K562 (cell line): ENCODE measurements around the gene CELSR1. TPM values are rescaled to one million over a fixed set of nuclear protein-coding genes. Genes with fewer than 3 reads are reported as not detected.

Experiments
- ATAC-seq: fragments of 200-7000 bp; cut with Tn5 transposase; 3 replicates; pipeline ENCODE4 v1.9.1; 2020; ENCODE audit warnings: moderate library complexity
- BruUV-seq: library from RNA; stranded (reverse); fragments of 400-500 nt; replicated peaks from 2 replicates; lab custom pipeline; 2021; lab: Mats Ljungman, UMichigan
- CTCF ChIA-PET: fragments of 300-600 bp; formaldehyde crosslinking; extraction: SDS; loops from one replicate; lab custom pipeline; 2021; ENCODE audit warnings: low intra/inter-chr PET ratio; lab: Yijun Ruan, JAX
- POLR2A ChIA-PET: fragments of 300-600, 350-650 bp; sonication (Branson Sonifier 250); formaldehyde crosslinking; extraction: SDS; loops from one replicate; lab custom pipeline; 2021; ENCODE audit warnings: antibody characterized with exemption, inconsistent platforms; lab: Yijun Ruan, JAX
- DNase-seq, 4 experiments: peaks; one replicate each; pipeline versions ENCODE4 v3.0.0 to v3.0.0-alpha.2; 2011 to 2018; ENCODE audit warnings: low spot score in 3 of 4, mixed read lengths in 3 of 4; ENCODE audit errors: extremely low read depth in 1 of 4
- FAIRE-seq: peaks from 2 replicates; lab custom pipeline; 2011; peaks lifted over from hg19 to GRCh38; lab: Jason Lieb, UNC
- H2AFZ ChIP-seq: 2 replicates; pipeline ENCODE4 v1.6.0; 2011; ENCODE audit warnings: low read depth, low read length, control low read depth, inconsistent platforms
- H3K27ac ChIP-seq: fragments of 200-600 bp; 3 replicates; pipeline ENCODE4 v1.8.0; 2011; ENCODE audit warnings: low read depth, mild to moderate bottlenecking, control low read depth, inconsistent platforms, low read length, moderate library complexity, mixed read lengths; ENCODE audit errors: extremely low read depth
- H3K27me3 ChIP-seq, 2 experiments: fragments of 300-600 bp in 1 of 2; 2 replicates in 1 of 2; 3 replicates in 1 of 2; pipeline versions ENCODE4 v1.6.0 to v1.8.0; 2011; ENCODE audit warnings: inconsistent platforms in 2 of 2, low read length in 2 of 2, mild to moderate bottlenecking in 1 of 2, mixed read lengths in 1 of 2, moderate library complexity in 1 of 2; ENCODE audit not compliant: control insufficient read depth in 2 of 2, insufficient read depth in 2 of 2
- H3K36me3 ChIP-seq: fragments of 300-600 bp; 3 replicates; pipeline ENCODE4 v1.8.0; 2011; ENCODE audit warnings: mild to moderate bottlenecking, low read length, inconsistent platforms; ENCODE audit not compliant: control insufficient read depth, insufficient read depth
- H3K4me1 ChIP-seq, 2 experiments: fragments of 200-600 bp in 1 of 2; replicated peaks in 1 of 2; 2 replicates in 1 of 2; 3 replicates in 1 of 2; pipeline versions ENCODE4 v1.5.1 to v1.8.0; 2011; ENCODE audit warnings: inconsistent platforms in 2 of 2, low read length in 2 of 2, mild to moderate bottlenecking in 1 of 2, mixed read lengths in 1 of 2, moderate library complexity in 1 of 2; ENCODE audit not compliant: control insufficient read depth in 2 of 2, insufficient read depth in 2 of 2
- H3K4me2 ChIP-seq: 2 replicates; pipeline ENCODE4 v1.6.1; 2011; ENCODE audit warnings: low read length, control low read depth, inconsistent platforms, mixed read lengths; ENCODE audit not compliant: insufficient read depth
- H3K4me3 ChIP-seq: fragments of 200-600 bp; sonication (generic), shearing (Covaris generic); 2 replicates; pipeline ENCODE4 v1.5.1; 2016; ENCODE audit warnings: control low read depth, inconsistent platforms
- H3K79me2 ChIP-seq: fragments of 200-600 bp; 3 replicates; pipeline ENCODE4 v1.8.0; 2011; ENCODE audit warnings: low read length, inconsistent platforms; ENCODE audit not compliant: control insufficient read depth, insufficient read depth
- H3K9ac ChIP-seq, 2 experiments: 2 replicates each; pipeline versions ENCODE4 v1.6.0 to v1.6.1; 2011; ENCODE audit warnings: low read depth in 2 of 2, low read length in 2 of 2, control low read depth in 1 of 2, inconsistent platforms in 1 of 2, mild to moderate bottlenecking in 1 of 2, mixed read lengths in 1 of 2; ENCODE audit not compliant: insufficient read depth in 1 of 2
- H3K9me1 ChIP-seq: one replicate; pipeline ENCODE4 v1.6.0; 2011; ENCODE audit warnings: inconsistent platforms, mild to moderate bottlenecking, low read length, moderate library complexity; ENCODE audit not compliant: control insufficient read depth, insufficient read depth
- H3K9me3 ChIP-seq: replicated peaks from 2 replicates; pipeline ENCODE4 v1.5.1; 2011; ENCODE audit warnings: low read depth, low read length, inconsistent platforms; ENCODE audit not compliant: control insufficient read depth, insufficient read depth
- H4K20me1 ChIP-seq: replicated peaks from 2 replicates; pipeline ENCODE4 v1.6.1; 2011; ENCODE audit warnings: low read length, inconsistent platforms, mixed read lengths; ENCODE audit not compliant: control insufficient read depth, insufficient read depth
- BRF1 ChIP-seq: IDR thresholded peaks from 3 replicates; pipeline ENCODE4 v1.6.1; 2011; ENCODE audit warnings: borderline replicate concordance, mild to moderate bottlenecking; ENCODE audit not compliant: insufficient read length; ENCODE audit errors: extremely low read depth
- EGR1 ChIP-seq: fragments of 450-650 bp; conservative IDR thresholded peaks from 2 replicates; pipeline ENCODE4 v1.6.1; 2017; ENCODE audit warnings: mild to moderate bottlenecking
- ELF2 ChIP-seq: fragments of 250-450 bp; sonication (Bioruptor Pico); IDR thresholded peaks from 2 replicates; pipeline ENCODE4 v1.5.0; 2021; ENCODE audit warnings: mild to moderate bottlenecking
- MGA ChIP-seq: fragments of 450-650 bp; IDR thresholded peaks from 2 replicates; pipeline ENCODE4 v1.6.1; 2016; ENCODE audit warnings: mild to moderate bottlenecking, moderate library complexity
- TAF7 ChIP-seq: fragments of 450-650 bp; IDR thresholded peaks from 2 replicates; pipeline ENCODE4 v1.6.1; 2016; ENCODE audit warnings: missing genetic modification characterization, missing compliant biosample characterization
- U2AF2 ChIP-seq: fragments of 200-400 bp; formaldehyde crosslinking; optimal IDR thresholded peaks from 2 replicates; pipeline ENCODE3; 2017; ENCODE audit warnings: low read depth, mild to moderate bottlenecking, low read length
- ZBTB9 ChIP-seq: fragments of 450-650 bp; formaldehyde crosslinking; IDR thresholded peaks from 2 replicates; pipeline ENCODE4 v1.4.0; 2020; ENCODE audit warnings: mild to moderate bottlenecking, moderate library complexity
- ZNF764 ChIP-seq: fragments of 250-450 bp; sonication (Bioruptor Pico); IDR thresholded peaks from 2 replicates; pipeline ENCODE4 v1.4.0; 2020; ENCODE audit warnings: low read depth, mild to moderate bottlenecking, moderate library complexity
- WGBS: fragments of 100-300 bp; shearing (Covaris generic); methylation state at CpG from one replicate; pipeline ENCODE4 v1.1.6; 2016; ENCODE audit warnings: low coverage, mixed read lengths; ENCODE audit not compliant: insufficient coverage; ENCODE audit errors: missing lambda C conversion rate; 5-methylcytosine and 5-hydroxymethylcytosine counted together
- in situ Hi-C: fragments of 300-500 bp; cut with MboI; formaldehyde crosslinking; loops from 4 replicates; pipeline ENCODE4 v1.15.0; 2018; ENCODE audit warnings: inconsistent platforms, mixed read lengths
- intact Hi-C: fragments of 100-400 bp; cut with micrococcal nuclease; formaldehyde crosslinking; loops from 2 replicates; pipeline ENCODE4 v1.14.2; 2022
- polyA plus RNA-seq, 8 experiments: library from polyadenylated mRNA; depleted of rRNA in 4 of 8; stranded (reverse) in 5 of 8; unstranded in 3 of 8; fragments of >200 nt; fragmentation: Nextera tagmentation in 2 of 8; fragmentation: Illumina TruSeq in 1 of 8; extraction: Ambion mirVana in 2 of 8; extraction: Trizol in 1 of 8; gene quantifications; 2 replicates each; pipeline versions ENCODE4 v1.2.1 to v1.2.3, GENCODE V29; 2011 to 2014; ENCODE audit warnings: inconsistent platforms in 1 of 8, missing spikeins in 1 of 8
- total RNA-seq, 7 experiments: library from RNA; depleted of rRNA in 6 of 7; stranded (reverse); fragments of >200 nt in 6 of 7; fragmentation: Illumina TruSeq in 2 of 7; extraction: Trizol in 2 of 7; gene quantifications; 2 replicates each; pipeline versions ENCODE4 v1.2.1 to v1.2.3, GENCODE V29; 2011 to 2021; ENCODE audit warnings: low replicate concordance in 1 of 7

Gene CELSR1
- total and polyA plus RNA-seq, 9 of the 15 experiments (the other 6 are each of a cell fraction or from before 2014, with no cell fraction given): under 0.01 to 0.09 TPM; not detected in 7

- ATAC-seq (no peak), FAIRE-seq (no peak), DNase-seq (no peak)
- WGBS: 0% methylated on average over 4 of the region's 4 CpGs
- Histone ChIP-seq H3K4me3 (no peak overlapping the region), H3K27me3 (peaks cover 14 to 56% of the 10 kb centered on the region in 2 experiments; a peak in 3 of 5 replicates), H3K9me3 (no peaks in the 10 kb centered on the region), H3K79me2 (no peaks in the 10 kb centered on the region), H3K36me3 (no peaks in the 10 kb centered on the region), H2AFZ (no peak overlapping the region), H4K20me1 (peaks cover 7% of the 10 kb centered on the region; the same call in 1 of the 2 replicates), H3K27ac (no peak overlapping the region), H3K4me2 (no peak overlapping the region), H3K9ac (no peak overlapping the region), H3K9me1 (no peaks in the 10 kb centered on the region), H3K4me1 (peaks cover 0 to 5% of the 10 kb centered on the region in 2 experiments; a peak in 1 of 5 replicates)
- BruUV-seq: no TSS peak
- CTCF ChIA-PET: no interaction called here
- in situ Hi-C loops (no loop called here), intact Hi-C loops (no loop called here)
- POLR2A ChIA-PET: interaction anchor here (1.2 kb wide), 1 partner anchor 9 kb away, joined by 3 read pairs; no protein-coding TSS in a partner anchor
- TF ChIP-seq U2AF2 (no peak), ELF2 (no peak), BRF1 (no peak), MGA (no peak), ZBTB9 (CRISPR knock-in tag) (no peak), EGR1 (no peak), TAF7 (tag) (no peak), ZNF764 (no peak)
These were observed 90.6 kb downstream of the CELSR1 start for GRCh38 chr22:46446799-46447198.
